GM19099 (cell line): ENCODE data around the gene SLC9A7.

Experiments
- POLR2A ChIP-seq: IDR thresholded peaks from 3 replicates; pipeline ENCODE4 v1.6.1; 2011; ENCODE audit warnings: low read depth; ENCODE audit not compliant: insufficient read length; ENCODE audit errors: extremely low read depth

The SLC9A7 gene

DNA sequence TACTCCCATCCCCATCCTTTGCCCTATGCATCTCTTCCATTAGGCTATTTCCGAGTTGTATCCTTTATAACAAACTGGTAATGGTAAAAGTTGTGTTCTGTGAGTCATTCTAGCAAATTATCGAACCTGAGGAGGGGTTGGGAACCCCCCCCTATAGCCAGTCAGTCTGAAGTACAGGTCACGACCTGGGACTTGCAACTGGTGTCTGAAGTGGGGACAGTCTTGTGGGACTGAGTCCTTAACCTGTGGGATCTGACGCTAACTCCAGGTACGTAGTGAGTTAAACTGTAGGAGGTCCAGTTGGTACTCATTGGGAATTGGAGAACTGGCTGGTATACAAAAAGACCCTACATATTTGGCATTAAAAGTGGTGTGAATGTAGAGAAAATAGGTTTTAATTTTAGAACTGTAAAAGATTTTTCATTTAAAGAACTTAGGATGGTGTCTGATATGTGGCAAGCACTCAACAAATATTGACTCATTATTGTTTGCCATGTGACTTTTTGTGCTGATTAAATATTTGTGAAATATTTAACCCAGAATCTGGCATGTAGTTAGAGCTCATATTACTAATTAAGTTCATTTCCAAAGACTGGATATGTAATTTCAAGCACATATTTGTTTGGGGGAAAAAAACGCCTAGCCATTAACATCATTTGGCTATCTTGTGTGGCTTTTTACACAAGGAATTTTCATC is 134.7 kb downstream of the SLC9A7 start:
- TF ChIP-seq POLR2A: no peak

DNA sequence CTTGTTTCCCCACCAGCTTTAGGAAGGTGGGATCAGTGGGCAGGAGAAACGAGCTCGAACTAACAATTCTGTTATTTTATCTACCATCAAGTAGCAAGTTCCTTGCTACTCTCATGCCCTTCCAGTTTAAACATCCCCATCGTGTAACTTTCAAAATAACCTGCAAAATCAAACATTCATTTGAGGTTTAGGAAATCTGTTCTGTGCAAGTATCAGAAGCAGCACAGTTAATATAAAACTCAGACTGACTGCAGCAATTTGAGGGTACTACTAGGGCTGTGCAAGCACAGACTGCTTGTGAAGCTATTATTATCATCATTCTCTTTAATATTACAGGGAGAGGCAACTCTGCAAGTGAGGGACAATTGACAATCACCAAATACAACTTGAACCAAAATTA is 137.3 kb downstream of the SLC9A7 start:
- no peak for TF ChIP-seq POLR2A

DNA sequence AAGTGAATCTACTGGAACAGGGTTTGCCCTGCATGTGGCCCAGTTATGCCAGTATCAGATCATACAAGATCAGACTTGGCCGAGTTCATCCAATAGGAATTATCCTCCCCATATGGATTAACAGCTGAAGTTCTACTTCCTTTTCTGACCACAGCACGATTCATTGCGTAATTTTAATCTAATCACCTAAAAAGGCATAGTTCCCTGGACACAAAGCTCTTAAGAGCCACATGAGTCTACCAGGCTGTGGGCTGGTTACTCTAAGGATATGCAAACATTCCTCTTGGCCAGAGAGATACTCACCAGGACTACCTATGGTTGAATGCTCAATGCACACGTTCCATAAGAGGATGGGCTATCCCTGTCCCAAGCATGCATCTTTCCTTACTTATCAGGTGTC is 138.4 kb downstream of the SLC9A7 start:
- TF ChIP-seq POLR2A: no peak

DNA sequence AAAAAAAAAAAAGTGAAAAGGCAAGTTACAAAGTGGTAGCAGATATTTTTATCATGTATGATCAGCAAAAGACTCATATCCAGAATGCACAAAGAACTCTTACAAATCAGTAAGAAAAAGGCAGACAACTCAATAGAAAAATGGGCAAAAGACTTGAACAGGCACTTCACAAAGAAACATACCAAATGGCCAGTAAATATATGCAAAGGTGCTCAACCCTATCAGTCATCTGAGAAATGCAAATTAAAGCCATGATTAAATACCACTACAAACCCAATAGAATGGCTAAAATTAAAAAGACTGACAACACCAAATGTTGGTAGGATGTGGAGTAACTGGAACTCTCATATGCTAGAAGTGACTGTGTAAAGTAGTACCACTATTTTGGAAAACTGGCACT is 140.0 kb downstream of the SLC9A7 start:
- no peak for TF ChIP-seq POLR2A

DNA sequence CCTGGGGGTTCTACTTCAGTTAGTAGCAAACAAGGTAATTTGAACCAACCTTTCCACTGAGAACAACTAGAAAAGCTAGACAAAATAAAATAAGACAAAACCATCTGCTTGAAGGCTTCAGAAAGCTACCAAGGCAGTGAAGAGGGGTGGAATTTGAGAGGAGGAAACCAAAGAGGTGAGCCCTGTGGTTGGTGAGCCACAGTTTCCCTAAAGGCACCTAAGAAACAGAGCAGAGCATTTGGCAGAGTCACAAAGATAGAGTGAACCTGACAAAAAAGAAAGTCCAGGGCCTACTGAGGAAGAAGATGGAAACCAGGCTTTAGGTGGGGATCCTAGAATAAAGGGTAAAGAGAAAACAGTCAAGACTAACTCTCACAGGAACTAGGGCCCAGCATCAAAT is 141.0 kb downstream of the SLC9A7 start:
- TF ChIP-seq POLR2A: no peak

DNA sequence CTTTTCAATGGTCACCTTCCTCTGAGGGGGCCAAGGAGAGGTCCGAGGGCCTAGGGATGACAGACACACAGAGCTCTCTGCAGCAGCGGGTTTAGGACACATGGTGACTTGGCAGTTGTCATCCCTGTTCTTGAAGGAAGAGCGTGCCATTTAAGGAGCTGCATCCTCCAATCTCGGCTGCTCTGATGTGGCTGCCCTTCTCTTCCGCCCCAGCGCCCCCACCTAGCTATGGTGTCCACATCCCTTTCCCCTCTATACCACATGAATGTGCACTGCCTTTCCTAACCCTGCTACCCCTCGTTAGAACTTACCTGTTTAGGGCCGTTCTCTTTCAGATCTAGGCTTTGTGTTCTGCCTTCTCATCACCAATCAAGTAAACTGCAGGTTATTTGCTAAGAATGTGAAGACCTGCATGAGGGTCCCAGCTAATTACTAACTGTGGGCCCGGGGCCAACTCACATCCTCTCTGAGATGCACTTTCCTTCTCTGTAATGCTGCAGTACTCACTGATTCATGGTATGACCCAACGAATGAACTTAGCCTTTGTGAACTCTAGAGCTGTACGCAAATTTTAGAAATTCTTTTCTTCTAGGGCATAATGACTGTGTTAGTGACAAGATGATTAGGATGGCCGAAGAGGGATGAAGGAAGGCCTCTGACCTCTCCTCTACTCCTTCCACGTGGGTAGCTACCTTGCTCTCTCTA is 147.1 kb downstream of the SLC9A7 start:
- no peak for TF ChIP-seq POLR2A

DNA sequence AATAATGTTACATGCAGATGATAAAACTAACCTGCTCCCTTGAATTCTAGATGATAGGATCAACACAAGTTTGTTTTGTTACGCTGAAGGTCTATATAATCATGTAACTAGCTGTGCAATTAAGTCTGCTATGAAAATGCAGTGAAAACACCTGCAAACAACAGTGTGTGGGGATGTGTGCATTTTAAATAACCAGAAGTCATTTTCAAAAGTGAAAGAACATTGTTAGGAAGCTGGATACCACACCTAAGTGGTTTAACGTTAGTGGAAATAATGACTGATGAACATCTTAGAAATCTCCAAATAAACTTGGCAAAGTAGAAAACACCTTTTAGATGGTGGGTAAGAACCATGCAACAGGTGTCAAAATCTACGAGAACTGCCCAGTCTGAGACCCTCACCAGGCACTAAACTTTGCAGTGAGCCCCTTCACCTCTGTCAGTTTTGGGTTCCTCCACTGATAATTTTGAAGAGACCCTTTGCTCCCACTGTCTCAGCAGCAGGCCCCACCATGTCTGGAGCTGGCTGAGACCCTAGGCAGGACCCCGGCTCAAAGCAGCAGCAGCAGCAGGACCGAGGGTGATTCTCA is 148.8 kb downstream of the SLC9A7 start:
- TF ChIP-seq POLR2A: no peak

DNA sequence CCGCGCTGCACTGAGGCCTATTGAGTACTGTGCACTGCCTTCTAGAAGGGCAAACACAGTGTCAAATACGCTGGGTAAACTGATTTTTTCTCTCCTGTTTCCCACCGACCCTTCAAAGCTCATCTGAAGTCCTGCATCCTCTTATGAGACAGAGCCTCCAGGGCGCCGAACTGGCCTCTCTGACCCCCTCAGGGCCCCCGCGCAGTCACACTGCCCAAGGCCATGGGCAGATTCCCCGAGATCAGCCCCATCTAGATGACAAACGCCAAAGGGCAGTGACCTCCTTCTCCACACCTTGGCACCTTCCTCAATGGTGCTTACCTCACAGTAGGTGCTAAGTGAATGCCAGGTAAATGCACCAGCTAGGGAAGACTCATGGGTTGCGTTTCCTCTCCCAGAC is 151.0 kb downstream of the SLC9A7 start:
- TF ChIP-seq POLR2A: no peak

DNA sequence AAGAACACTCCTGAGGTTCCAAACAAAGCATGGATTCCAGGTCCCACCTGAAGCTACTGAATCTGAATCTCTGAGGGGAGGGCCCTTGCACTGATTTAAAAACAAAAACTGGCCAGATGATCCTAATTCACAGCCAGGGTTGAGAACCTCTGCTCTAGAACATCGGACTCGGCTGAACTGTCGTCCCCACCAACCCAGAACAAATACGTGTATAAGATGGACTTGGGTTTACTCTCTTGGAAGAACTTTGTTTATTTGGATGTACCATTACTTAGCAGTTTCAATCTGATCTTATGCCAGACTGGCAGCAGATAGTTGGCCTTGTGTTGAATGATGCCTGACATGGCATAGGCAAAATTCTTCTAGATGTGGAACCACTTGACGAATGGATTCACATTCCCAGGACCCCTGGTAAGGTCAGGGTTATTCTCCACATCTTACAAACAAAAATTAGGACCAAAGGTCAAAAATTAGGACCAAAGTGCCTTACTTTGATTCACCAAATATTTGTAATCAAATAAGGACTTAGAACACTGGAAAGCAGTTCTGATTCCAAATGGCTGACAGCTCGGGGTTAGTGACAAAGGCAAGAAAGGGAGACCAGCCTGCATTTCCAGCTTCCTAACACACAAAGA is 156.3 kb downstream of the SLC9A7 start:
- TF ChIP-seq POLR2A: no peak

DNA sequence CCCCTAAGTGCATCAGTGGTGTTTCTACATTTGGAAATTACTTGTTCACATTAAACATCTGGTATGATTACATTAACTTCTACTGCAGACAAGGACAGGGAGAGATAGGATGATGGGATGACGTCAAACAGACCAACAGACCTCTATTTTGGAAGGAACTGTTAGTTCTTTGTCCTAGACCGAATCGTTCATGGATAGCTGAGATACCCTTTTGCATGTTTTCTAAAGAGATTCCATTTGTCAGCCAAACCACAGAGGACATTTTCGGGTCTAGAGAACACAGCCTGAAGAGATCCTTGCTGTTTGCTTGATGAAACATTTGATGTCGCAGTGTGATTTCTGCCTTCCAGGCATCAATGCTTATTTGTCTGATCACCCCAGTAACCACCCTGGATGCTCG is 157.6 kb downstream of the SLC9A7 start:
- TF ChIP-seq POLR2A: no peak

DNA sequence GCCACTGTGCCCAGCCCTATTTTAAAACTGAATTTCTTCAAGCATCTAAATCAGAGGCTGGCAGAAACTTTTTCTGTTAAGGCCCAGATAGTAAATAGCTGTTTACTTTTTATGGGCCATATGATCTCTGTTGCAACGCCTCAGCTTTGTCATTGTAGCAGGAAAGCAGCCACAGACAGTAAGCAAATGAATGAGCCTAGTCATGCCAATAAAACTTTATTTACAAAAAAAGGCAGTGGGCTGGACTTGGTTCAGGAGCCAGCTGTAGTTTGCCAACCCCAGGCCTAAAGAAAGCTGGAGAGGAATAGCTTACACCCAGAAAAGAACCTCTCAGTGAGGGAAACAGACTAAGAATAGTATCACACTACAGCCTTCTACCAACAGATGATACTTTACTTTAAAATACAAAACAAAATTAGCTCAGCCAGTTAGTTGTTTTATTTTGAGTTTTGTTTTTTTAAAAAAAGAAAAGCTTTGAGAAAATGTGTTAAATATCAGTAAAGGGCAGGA is 159.8 kb downstream of the SLC9A7 start:
- no peak for TF ChIP-seq POLR2A

DNA sequence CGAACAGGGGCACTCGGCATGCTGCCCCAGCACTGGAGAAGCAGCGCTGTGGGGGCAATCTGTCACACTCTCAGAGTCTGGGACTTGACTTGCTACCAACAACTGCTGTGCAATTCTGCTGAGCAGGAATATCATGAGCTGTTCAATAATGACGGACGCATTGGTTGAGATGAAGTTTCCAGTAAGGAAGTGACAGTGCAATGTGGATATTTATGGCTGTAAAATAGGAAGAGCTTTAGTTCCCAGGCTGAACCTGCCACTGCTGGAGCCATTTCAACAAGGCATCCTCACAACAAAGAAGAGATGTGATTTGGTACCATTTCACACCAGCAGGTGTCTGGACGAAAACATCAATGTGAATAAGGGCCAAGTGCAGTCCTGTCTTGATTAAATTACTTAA is 161.1 kb downstream of the SLC9A7 start:
- no peak for TF ChIP-seq POLR2A

DNA sequence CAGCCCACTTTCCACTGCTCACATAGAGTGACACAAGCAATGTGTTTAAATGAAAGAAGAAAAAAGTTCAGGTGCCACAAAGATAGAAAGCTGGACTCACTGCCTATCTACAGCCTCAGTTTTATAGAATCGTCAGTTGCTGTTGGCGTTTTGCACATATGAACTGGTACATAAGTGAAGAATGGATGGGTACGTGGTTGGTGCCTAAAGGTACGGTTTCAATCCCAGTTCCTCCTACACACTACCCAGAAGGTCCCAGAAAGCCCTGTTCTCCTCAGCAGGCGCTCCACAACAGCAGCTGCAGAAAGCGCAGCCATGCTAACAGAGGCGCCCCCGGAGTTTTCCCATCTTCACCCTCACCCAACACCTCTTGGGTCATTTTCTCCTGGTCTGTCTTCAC is 161.7 kb downstream of the SLC9A7 start:
- TF ChIP-seq POLR2A: no peak

DNA sequence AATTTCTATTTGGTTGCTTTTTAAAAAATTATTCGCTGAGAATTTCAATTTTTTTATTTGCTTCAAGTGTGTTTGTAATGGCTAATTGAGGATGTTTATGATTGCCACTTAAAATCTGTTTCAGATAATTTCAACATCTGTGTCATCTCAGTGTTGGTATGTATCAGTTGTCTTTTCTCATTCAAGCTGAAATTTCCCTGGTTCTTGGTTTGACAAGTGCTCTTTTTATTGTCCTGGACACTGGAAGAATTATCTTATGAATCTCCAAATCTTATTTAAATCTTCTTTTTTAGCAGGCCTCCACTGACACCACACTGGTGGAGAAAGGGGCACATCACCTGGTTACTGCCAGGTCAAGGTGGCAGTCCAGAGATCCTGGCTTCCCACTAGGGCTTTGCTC is 163.8 kb downstream of the SLC9A7 start:
- no peak for TF ChIP-seq POLR2A

DNA sequence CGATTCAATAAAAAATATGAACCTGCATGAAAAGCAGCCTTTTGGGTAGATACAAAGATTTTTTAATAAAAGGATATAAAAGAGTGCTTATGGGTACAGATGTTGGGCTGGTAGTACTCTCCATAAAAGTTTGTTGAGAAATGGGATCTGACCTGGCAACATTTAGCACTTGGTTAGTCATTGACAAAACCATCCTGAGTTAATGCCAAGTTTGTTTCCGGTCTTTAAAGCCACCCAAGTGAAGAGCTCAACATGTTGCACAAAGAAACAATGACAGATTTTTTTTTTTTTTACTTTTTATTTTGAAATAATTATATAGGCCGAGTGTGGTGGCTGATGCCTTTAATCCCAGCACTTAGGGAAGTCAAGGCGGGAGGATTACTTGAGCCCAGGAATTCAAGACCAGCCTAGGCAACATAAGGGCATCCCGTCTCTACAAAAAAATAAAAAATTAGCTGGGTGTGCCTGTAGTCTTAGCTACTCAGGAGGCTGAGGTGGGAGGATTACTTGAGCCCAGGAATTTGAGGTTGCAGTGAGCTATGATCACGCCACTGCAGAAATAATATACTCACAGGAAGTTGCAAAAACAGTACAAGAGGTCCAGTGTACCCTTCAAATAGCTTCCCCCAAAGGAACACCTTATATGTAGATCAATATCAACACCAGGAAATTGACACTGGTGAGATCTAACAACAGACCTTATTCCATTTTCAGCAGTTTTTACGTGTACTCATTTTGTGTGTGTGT is 168.8 kb downstream of the SLC9A7 start:
- TF ChIP-seq POLR2A: no peak
